GM06990 (cell line): ENCODE results near the gene ZFYVE9.
A peak's percentile ranks its signal among the peaks of the same experiment; 100 is the strongest.
"Not testable (repeated sequence)": the region's sequence is repeated elsewhere in the genome, so short reads cannot be mapped to it uniquely, and the experiment has no call there.

Experiments
- DNase-seq: peaks from one replicate; pipeline ENCODE4 v3.0.0-alpha.2; 2011; ENCODE audit not compliant: insufficient read length; ENCODE audit errors: extremely low read depth
- H3K27me3 ChIP-seq: replicated peaks from 2 replicates; pipeline ENCODE4 v1.6.0; 2011; ENCODE audit warnings: low read length; ENCODE audit not compliant: control insufficient read depth, insufficient read depth
- H3K36me3 ChIP-seq: 2 replicates; pipeline ENCODE4 v1.5.1; 2011; ENCODE audit warnings: low read length; ENCODE audit not compliant: control insufficient read depth, insufficient read depth
- H3K4me3 ChIP-seq: replicated peaks from 2 replicates; pipeline ENCODE4 v1.5.1; 2011; ENCODE audit warnings: low read depth, mild to moderate bottlenecking, control low read depth, low read length
- TF ChIP-seq, protein P1 (sequence below): IDR thresholded peaks from 2 replicates; pipeline ENCODE4 v1.5.1; 2011; ENCODE audit warnings: low read length, control low read depth, mild to moderate bottlenecking, inconsistent platforms; ENCODE audit not compliant: insufficient read depth, poor library complexity, severe bottlenecking

Gene ZFYVE9

DNA sequence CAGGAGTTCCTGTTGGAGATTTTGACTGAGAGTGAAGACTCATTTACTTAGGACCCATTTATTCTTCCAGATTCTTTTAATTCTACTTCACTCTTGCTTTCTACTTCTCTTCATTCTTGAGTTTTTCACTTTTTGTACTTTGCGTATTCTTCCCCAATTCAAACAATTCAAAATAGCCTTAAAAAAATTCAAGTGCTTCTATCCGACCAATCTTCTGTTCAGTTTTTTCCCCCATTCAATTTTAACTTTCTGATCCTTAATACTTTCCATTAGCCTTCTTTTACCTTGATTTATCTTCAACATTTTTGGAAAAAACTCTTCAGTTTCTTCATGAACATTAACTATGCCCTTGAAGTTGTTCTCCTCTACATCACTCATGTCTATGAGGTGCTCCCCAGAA is 21.1 kb downstream of the ZFYVE9 start:
- Histone ChIP-seq H3K27me3 (no peaks in the 10 kb centered on the region), H3K36me3 (no peaks in the 10 kb centered on the region), H3K4me3 (no peak overlapping the region)
- no peak for DNase-seq
- TF ChIP-seq, protein P1, sequence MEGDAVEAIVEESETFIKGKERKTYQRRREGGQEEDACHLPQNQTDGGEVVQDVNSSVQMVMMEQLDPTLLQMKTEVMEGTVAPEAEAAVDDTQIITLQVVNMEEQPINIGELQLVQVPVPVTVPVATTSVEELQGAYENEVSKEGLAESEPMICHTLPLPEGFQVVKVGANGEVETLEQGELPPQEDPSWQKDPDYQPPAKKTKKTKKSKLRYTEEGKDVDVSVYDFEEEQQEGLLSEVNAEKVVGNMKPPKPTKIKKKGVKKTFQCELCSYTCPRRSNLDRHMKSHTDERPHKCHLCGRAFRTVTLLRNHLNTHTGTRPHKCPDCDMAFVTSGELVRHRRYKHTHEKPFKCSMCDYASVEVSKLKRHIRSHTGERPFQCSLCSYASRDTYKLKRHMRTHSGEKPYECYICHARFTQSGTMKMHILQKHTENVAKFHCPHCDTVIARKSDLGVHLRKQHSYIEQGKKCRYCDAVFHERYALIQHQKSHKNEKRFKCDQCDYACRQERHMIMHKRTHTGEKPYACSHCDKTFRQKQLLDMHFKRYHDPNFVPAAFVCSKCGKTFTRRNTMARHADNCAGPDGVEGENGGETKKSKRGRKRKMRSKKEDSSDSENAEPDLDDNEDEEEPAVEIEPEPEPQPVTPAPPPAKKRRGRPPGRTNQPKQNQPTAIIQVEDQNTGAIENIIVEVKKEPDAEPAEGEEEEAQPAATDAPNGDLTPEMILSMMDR: no peak

DNA sequence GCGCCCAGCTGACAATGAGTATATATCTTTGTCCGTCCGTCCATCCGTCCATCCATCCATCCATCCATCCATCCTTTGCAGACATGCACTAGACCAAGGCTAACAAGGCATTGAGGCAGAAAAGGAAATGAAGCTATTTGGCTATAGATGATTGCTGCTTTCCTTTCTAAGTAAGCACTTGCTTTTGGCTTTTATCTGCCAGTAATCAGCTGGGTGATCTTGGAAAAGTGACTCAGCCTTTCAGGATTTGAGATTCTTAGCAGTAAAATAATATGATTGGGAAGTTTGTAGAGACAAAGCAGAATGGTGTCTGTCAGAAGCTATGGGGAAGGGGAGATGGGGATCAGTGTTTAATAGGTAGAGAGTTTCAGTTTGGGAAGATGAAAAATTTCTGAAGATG is 22.7 kb downstream of the ZFYVE9 start:
- DNase-seq: no peak
- H3K27me3 ChIP-seq: no peaks in the 10 kb centered on the region
- no peak overlapping the region for H3K4me3 ChIP-seq
- H3K36me3 ChIP-seq: no peaks in the 10 kb centered on the region
- TF ChIP-seq, protein P1: no peak

DNA sequence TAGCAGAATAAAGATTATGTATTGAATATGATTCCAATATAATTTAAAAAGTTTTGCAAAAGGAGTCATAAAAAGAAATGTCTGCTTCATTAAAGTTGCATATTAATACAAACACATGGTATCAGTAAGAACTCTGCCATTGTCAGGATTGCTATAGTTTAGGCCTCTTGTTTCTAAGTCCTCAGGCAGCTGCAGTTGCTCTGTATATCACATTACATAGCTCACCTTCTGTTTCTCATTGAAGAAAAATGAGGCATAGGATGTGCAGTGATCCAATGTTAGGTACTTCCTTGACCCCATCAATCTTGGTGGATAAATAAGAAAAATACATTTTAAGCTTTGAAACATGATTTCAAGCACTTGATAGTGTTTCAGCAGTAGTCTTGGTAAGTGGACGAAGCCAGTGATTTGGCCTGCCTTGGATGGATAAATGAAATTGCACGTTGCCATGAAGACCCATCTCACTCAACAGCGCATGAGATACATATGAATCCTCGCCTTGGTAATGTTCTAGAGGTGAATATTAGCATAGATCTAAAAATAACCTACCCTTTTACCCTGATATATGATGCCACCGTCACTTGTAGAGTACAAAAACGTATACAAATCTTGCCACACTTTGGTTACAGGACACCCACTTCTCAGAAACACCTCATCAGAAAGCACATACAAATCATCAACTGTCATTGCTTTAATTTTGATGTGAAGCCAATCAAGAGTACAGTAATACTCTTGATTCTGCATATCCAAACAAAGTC is 25.3 kb downstream of the ZFYVE9 start:
- Histone ChIP-seq H3K36me3 (no peaks in the 10 kb centered on the region), H3K27me3 (no peaks in the 10 kb centered on the region), H3K4me3 (no peak overlapping the region)
- no peak for DNase-seq
- TF ChIP-seq, protein P1: no peak

DNA sequence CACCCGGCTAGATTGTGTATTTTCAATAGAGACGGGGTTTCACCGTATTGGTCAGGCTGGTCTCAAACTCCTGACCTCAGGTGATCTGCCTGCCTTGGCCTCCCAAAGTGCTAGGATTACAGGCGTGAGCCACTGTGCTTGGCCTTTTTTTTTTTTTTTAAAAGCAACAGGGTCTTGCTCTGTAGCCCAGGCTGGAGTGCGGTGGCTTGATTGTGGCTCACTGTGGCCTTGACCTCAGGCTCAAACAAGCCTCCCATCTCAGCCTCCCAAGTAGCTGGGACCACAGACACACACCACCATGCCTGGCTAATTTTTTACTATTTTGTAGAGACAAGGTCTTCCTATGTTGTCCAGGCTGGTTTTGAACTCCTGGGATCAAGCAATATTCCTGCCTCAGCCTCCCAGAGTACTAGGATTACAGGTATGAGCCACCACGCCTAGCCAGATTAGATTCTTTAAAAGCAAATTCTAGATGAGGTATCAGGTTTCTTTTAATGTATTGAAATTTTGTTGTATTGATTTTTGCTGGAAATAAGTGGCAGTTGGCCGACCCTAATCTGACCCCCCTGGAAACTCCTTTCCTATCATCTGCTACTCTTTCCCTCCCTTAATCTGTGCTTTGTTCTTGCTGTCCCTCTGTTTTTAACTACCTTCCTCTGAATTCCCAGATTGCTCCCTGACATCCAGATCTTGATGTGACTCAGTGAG is 26.6 kb downstream of the ZFYVE9 start:
- no peaks in the 10 kb centered on the region for H3K27me3 ChIP-seq
- no peaks in the 10 kb centered on the region for H3K36me3 ChIP-seq
- DNase-seq: no peak
- TF ChIP-seq, protein P1: no peak
- no peak overlapping the region for H3K4me3 ChIP-seq

DNA sequence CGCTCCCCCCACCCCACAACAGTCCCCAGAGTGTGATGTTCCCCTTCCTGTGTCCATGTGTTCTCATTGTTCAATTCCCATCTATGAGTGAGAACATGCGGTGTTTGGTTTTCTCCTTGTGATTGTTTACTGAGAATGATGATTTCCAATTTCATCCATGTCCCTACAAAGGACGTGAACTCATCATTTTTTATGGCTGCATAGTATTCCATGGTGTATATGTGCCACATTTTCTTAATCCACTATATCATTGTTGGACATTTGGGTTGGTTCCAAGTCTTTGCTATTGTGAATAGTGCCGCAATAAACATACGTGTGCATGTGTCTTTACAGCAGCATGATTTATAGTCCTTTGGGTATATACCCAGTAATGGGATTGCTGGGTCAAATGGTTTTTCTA is 29.3 kb downstream of the ZFYVE9 start:
- not testable (repeated sequence) for DNase-seq, H3K36me3 ChIP-seq, H3K4me3 ChIP-seq, H3K27me3 ChIP-seq

DNA sequence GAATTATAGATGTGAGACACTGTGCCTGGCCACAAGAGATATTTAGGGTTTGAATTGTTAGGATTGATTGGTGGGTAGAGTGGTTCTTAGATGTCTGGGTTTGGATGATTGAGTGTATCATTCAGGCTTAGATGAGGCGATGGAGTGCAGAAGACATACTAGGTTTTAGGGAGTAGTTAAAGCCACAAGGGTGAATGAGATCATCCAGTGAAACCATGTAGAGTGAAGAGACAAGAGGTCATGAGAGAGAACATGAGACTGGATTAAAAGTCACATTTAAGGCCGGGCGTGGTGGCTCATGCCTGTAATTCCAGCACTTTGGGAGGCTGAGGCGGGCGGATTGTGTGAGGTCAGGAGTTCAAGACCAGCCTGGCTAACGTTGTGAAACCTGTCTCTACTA is 37.2 kb downstream of the ZFYVE9 start:
- TF ChIP-seq, protein P1: no peak

More for the DNA sequence above, 37.2 kb downstream of the ZFYVE9 start:
- Histone ChIP-seq H3K36me3 (no peaks in the 10 kb centered on the region), H3K4me3 (no peak overlapping the region), H3K27me3 (no peaks in the 10 kb centered on the region)
- peak; percentile 13 for DNase-seq
